Astrocyte (in vitro differentiated cells and primary cell): ENCODE results near the gene P2RX5. TPM values are rescaled to one million over a fixed set of nuclear protein-coding genes. Genes with fewer than 3 reads are reported as not detected.

Experiments used
- DNase-seq: peaks from one replicate; pipeline ENCODE4 v3.0.0-alpha.2; 2010; ENCODE audit warnings: low read depth
- FAIRE-seq: peaks from 2 replicates; lab custom pipeline; 2011; peaks lifted over from hg19 to GRCh38; lab: Jason Lieb, UNC
- H2AFZ ChIP-seq: 2 replicates; pipeline ENCODE4 v1.6.0; 2012; ENCODE audit warnings: low read depth, low read length, inconsistent platforms
- H3K27ac ChIP-seq: 2 replicates; pipeline ENCODE4 v1.5.1; 2011; ENCODE audit warnings: low read depth, low read length, inconsistent platforms
- H3K27me3 ChIP-seq: 2 replicates; pipeline ENCODE4 v1.6.0; 2011; ENCODE audit warnings: low read length, inconsistent platforms; ENCODE audit not compliant: insufficient read depth
- H3K36me3 ChIP-seq: 2 replicates; pipeline ENCODE4 v1.5.1; 2011; ENCODE audit warnings: low read length, inconsistent platforms; ENCODE audit not compliant: insufficient read depth
- H3K4me1 ChIP-seq: 2 replicates; pipeline ENCODE4 v1.5.1; 2011; ENCODE audit warnings: low read length, inconsistent platforms; ENCODE audit not compliant: insufficient read depth
- H3K4me2 ChIP-seq: 2 replicates; pipeline ENCODE4 v1.6.0; 2012; ENCODE audit warnings: low read length, inconsistent platforms
- H3K4me3 ChIP-seq: 2 replicates; pipeline ENCODE4 v1.5.1; 2011; ENCODE audit warnings: low read depth, mild to moderate bottlenecking, low read length, inconsistent platforms; ENCODE audit not compliant: insufficient read depth
- H3K79me2 ChIP-seq: 2 replicates; pipeline ENCODE4 v1.6.0; 2012; ENCODE audit warnings: mild to moderate bottlenecking, low read length, inconsistent platforms; ENCODE audit not compliant: insufficient read depth
- H3K9ac ChIP-seq: 2 replicates; pipeline ENCODE4 v1.6.0; 2012; ENCODE audit warnings: mild to moderate bottlenecking, low read length, inconsistent platforms
- H3K9me3 ChIP-seq: 2 replicates; pipeline ENCODE4 v1.5.1; 2012; ENCODE audit warnings: low read depth, mild to moderate bottlenecking, low read length, inconsistent platforms; ENCODE audit not compliant: insufficient read depth
- H4K20me1 ChIP-seq: 2 replicates; pipeline ENCODE4 v1.6.0; 2012; ENCODE audit warnings: low read length, inconsistent platforms; ENCODE audit not compliant: insufficient read depth
- H3K27ac Mint-ChIP-seq: one replicate; pipeline ENCODE4 v1.8.0; 2021; ENCODE audit warnings: mild to moderate bottlenecking, mixed read lengths; ENCODE audit not compliant: unreplicated experiment
- H3K27me3 Mint-ChIP-seq: one replicate; pipeline ENCODE4 v1.8.0; 2021; ENCODE audit warnings: low read depth, mixed read lengths; ENCODE audit not compliant: unreplicated experiment
- H3K36me3 Mint-ChIP-seq: one replicate; pipeline ENCODE4 v1.8.0; 2021; ENCODE audit warnings: low read depth, mixed read lengths; ENCODE audit not compliant: unreplicated experiment
- H3K4me1 Mint-ChIP-seq: one replicate; pipeline ENCODE4 v1.8.0; 2021; ENCODE audit warnings: low read depth, mixed read lengths; ENCODE audit not compliant: unreplicated experiment
- H3K4me3 Mint-ChIP-seq: one replicate; pipeline ENCODE4 v1.8.0; 2021; ENCODE audit warnings: mild to moderate bottlenecking, moderate library complexity, mixed read lengths; ENCODE audit not compliant: unreplicated experiment
- H3K9me3 Mint-ChIP-seq: one replicate; pipeline ENCODE4 v1.8.0; 2021; ENCODE audit warnings: mild to moderate bottlenecking, mixed read lengths; ENCODE audit not compliant: unreplicated experiment
- EZH2 ChIP-seq: IDR thresholded peaks from 2 replicates; pipeline ENCODE4 v1.6.1; 2012; ENCODE audit warnings: mild to moderate bottlenecking, low read length, inconsistent platforms; ENCODE audit not compliant: insufficient read depth
- total RNA-seq: library from RNA; stranded (reverse); gene quantifications from 2 replicates; pipeline ENCODE4 v1.2.1, GENCODE V29; 2021
- TF ChIP-seq, protein P1 (sequence below): IDR thresholded peaks from 2 replicates; pipeline ENCODE4 v1.5.1; 2011; ENCODE audit warnings: low read depth, mild to moderate bottlenecking, inconsistent platforms, low read length, moderate library complexity; ENCODE audit not compliant: insufficient read depth

Gene P2RX5
- total RNA-seq, 1 donor from 2014 or later: 2.4 TPM

DNA sequence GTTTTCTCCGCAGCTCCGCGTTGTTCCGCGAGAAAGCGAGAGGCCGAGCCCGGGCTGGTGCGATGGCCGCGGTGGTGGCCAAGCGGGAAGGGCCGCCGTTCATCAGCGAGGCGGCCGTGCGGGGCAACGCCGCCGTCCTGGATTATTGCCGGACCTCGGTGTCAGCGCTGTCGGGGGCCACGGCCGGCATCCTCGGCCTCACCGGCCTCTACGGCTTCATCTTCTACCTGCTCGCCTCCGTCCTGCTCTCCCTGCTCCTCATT is 26.9 kb downstream of the P2RX5 start:
- DNase-seq: no peak
- Histone ChIP-seq H3K27ac (peak overlapping the region; percentile 86), H3K4me2 (peak overlapping the region; percentile 92), H3K79me2 (peaks cover 65% of the 10 kb centered on the region), H3K9ac (peak overlapping the region; percentile 98), H4K20me1 (peaks cover 59% of the 10 kb centered on the region), H3K4me3 (peak overlapping the region; percentile 95), H3K36me3 (peaks cover 9% of the 10 kb centered on the region), H3K9me3 (no peaks in the 10 kb centered on the region), H3K27me3 (no peaks in the 10 kb centered on the region), H2AFZ (peak overlapping the region; percentile 79), H3K4me1 (peaks cover 18% of the 10 kb centered on the region)
- peak overlapping the region; percentile 99 for H3K4me3 Mint-ChIP-seq
- peaks cover 8% of the 10 kb centered on the region for H3K36me3 Mint-ChIP-seq
- no peaks in the 10 kb centered on the region for H3K27me3 Mint-ChIP-seq
- no peaks in the 10 kb centered on the region for H3K9me3 Mint-ChIP-seq
- H3K27ac Mint-ChIP-seq: peak overlapping the region; percentile 97
- peaks cover 22% of the 10 kb centered on the region for H3K4me1 Mint-ChIP-seq
- TF ChIP-seq, protein P1, sequence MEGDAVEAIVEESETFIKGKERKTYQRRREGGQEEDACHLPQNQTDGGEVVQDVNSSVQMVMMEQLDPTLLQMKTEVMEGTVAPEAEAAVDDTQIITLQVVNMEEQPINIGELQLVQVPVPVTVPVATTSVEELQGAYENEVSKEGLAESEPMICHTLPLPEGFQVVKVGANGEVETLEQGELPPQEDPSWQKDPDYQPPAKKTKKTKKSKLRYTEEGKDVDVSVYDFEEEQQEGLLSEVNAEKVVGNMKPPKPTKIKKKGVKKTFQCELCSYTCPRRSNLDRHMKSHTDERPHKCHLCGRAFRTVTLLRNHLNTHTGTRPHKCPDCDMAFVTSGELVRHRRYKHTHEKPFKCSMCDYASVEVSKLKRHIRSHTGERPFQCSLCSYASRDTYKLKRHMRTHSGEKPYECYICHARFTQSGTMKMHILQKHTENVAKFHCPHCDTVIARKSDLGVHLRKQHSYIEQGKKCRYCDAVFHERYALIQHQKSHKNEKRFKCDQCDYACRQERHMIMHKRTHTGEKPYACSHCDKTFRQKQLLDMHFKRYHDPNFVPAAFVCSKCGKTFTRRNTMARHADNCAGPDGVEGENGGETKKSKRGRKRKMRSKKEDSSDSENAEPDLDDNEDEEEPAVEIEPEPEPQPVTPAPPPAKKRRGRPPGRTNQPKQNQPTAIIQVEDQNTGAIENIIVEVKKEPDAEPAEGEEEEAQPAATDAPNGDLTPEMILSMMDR: no peak
- no peak for FAIRE-seq

DNA sequence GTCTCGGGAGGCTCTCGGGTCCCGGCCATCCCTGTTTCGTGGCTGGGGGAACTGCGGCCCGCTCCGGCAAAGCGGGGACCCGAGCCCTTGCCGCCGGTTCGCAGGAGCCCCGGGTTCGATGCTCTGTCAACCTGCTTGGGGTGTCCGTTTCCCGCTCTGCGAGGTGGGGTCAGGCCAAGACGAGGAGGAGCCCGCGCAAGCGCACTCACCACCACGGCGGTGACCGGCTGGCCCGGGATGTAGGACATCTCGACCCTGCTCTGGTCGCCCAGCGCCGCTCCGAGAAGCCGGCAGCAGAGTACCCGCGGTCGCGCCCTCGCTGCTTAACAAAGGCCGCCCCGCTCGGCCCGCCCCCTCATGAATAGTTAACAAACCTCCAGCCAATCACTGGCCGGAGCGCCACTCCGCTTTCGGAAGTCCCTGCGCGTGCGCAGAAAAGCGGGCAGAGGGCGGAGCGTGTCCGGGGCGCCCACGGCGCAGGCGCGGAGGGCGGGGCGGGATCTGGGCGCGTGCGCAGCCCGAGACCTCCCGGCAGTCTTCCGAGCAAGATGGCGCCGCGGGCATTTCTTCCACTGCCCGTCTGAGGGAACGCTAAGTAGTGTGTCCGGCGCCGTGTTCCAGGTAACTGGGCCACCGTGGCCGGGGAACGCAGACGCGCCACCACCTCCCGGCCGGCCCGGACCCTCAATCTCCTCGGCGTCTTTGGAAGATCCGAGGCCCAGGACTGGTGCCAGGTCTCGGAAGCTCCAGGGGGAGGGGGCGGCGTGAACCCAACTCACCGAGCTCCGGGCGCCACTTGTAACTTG is 27.5 kb downstream of the P2RX5 start, which contains the start of the genes EMC6 and TAX1BP3:
Gene EMC6 (plus strand): TSS at position 534 of the 806 bp plus-strand sequence. CDS start 335 bp downstream, outside the sequence.
Gene TAX1BP3 (minus strand): TSS at position 300 of the 806 bp plus-strand sequence. CDS start 52 bp downstream, at position 248.
- H3K79me2 ChIP-seq: peaks cover 70% of the 10 kb centered on the region
- H3K9ac ChIP-seq: peak within 1 kb of the TSS; percentile 98
- peak within 1 kb of the TSS; percentile 98 for H3K27ac ChIP-seq
- H3K36me3 Mint-ChIP-seq: peaks cover 8% of the 10 kb centered on the region
- FAIRE-seq: no peak
- peak within 1 kb of the TSS; percentile 97 for H3K27ac Mint-ChIP-seq
- H3K36me3 ChIP-seq: peaks cover 12% of the 10 kb centered on the region
- no peaks in the 10 kb centered on the region for H3K9me3 ChIP-seq
- no peaks in the 10 kb centered on the region for H3K9me3 Mint-ChIP-seq
- DNase-seq: peak; percentile 83
- peaks cover 18% of the 10 kb centered on the region for H3K4me1 ChIP-seq
- TF ChIP-seq, protein P1: no peak
- no peak for TF ChIP-seq EZH2
- peak within 1 kb of the TSS; percentile 95 for H3K4me3 ChIP-seq
- peak within 1 kb of the TSS; percentile 100 for H3K4me2 ChIP-seq
- H2AFZ ChIP-seq: peak within 1 kb of the TSS; percentile 79
- no peaks in the 10 kb centered on the region for H3K27me3 ChIP-seq
- H4K20me1 ChIP-seq: peaks cover 65% of the 10 kb centered on the region
- H3K4me3 Mint-ChIP-seq: peak within 1 kb of the TSS; percentile 99
- peaks cover 23% of the 10 kb centered on the region for H3K4me1 Mint-ChIP-seq
- no peaks in the 10 kb centered on the region for H3K27me3 Mint-ChIP-seq
